Hippocampal formation (tissue), 2 donors: ENCODE data around the gene NXN.
"Not testable (repeated sequence)": the region's sequence is repeated elsewhere in the genome, so short reads cannot be mapped to it uniquely, and the experiment has no call there.

Source experiments
- DNase-seq, 2 donors: peaks; one replicate each; lab custom pipeline; 2025; lab: John Stamatoyannopoulos, UW

The NXN gene

DNA sequence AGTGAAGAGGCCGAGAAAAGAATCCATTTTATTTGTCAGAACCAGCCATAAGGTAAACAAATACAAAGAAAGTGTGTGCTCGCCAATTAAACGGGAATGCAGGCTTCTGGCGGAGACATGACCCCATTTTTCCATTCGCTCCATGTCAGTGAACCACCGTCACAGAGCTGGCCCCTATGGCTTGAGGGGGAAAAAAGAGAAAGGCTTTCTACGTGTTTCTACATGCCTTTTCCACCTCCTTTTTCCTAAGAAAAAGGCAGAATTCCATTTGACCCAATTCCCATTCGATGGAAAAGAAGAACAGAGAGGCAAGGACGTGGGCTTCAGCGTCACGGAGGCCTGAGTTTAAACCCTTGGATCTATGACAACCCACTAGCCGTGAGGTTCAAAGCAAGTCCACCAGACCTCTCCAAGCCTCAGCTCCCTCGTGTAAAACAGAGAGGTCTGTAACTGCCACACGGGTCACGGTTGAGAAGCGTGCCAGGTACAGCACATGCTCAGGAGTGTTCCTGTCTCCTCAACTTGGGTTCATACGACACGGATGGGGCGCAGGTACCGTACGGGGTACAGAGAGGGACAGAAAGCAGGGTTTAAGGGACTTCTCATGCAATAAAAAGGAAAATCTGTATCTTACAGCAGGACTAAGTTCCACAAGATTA is 91.9 kb downstream of the NXN start:
- DNase-seq = no peak

DNA sequence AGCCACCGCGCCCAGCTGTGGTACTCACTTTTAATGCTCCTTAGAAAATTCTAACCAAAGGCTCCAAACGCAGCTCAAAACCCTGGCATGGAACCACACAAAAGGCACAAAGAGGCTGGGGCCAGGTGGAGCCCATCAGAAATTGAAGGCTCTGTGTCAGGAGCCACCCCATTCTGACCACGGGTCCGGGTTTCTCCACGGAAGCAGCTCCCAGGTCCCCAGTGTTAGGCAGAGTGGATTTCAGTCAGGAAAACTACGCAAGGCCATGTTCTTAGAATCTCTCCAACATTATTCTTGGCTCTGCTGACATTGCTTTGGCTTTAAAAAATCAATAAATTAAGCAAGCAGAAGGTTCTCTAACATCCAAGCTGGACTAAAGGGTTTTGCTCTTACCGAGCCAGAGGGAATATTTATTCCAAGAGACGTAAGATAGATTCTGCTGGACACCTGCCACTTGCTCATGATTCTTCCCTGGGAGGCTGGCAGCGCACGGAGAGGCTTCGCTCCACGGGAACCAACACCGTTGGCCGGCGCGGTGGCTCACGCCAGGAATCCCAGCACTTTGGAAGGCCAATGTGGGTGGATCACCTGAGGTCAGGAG is 93.5 kb downstream of the NXN start:
- DNase-seq = no peak

GRCh38 chr17:883586-883962 is 96.0 kb downstream of the NXN start:
- no peak for DNase-seq

- no peak for DNase-seq
These were observed 96.6 kb downstream of the NXN start for GRCh38 chr17:882827-883585.

DNA sequence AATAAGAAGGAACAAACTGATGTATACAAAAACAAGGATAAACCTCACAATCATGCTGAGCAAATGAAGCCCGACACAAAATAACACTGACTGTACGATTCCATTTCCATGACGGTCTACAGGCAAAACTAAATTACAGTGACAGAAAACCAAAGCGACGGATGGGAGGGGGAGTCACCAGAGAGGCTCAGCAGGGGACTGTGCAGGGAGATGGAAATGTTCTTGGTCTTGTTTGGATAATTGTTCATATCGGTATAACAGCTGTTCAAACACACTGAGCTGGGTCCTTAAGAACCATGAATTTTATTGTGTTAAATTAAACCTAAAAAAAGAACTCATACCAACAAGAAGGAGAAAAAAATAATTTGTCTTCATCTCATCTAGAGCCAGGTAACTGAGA is 97.8 kb downstream of the NXN start:
- DNase-seq = no peak

- DNase-seq = no peak
These were observed 98.9 kb downstream of the NXN start for GRCh38 chr17:880443-881269.

- DNase-seq = no peak
These were observed 99.8 kb downstream of the NXN start for GRCh38 chr17:879546-880442.

DNA sequence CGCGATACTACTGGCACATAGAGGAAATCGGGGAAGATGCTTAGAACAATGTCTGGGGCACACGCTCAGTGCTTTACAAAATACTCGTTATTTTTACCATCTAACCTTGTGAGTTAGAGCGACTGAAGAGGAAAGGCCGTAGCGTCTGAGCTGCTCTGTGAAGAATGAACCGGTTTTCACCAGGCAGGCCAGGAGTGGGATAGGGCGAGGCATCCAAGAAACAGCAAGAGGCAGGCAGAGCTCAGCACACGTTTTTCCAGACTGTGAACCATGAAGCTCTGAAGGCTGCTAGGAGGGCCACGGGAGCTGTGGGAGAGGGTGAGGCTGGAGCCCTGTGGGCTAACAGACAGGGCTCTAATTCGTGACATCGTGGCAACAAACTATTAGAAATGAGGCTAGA is 101.9 kb downstream of the NXN start:
- DNase-seq = no peak

DNA sequence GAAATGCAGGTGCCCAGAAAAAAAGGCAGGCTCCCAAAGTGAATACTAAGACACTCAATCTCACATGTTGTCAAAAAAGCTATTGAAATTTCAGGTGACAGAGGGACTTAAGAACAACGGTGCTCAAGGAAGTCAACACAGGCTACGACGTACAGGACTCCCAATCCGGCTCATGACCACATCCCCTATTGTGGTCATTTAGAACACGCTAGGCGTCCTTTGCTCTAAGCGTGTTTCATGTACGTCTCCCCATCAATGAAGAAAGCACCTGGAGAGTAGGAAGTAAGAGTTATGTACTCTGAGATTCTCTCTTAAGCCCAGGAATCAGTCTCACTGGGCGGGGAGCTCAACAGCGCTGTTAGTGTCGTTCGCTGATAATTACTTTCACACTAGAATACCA is 103.3 kb downstream of the NXN start:
- no peak for DNase-seq

- not testable (repeated sequence) for DNase-seq
These were observed 105.0 kb downstream of the NXN start for GRCh38 chr17:874590-874989.

DNA sequence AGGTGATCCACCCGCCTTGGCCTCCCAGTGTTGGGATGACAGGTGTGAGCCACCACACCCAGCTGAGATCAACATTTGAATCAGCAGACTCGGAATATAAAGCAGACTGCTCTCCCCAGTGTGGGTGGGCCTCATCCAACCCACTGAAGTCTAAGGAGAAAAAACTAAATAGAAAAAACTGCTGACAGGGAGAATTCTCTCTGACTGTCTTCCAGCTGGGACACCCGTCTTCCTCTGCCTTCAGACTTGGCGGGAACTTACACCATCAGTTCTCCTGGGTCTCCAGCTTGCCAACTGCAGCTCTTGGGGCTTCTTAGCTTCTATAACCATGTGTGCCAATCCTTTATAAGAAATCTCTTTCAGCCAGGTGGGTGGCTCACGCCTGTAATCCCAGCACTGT is 106.7 kb downstream of the NXN start:
- no peak for DNase-seq

DNA sequence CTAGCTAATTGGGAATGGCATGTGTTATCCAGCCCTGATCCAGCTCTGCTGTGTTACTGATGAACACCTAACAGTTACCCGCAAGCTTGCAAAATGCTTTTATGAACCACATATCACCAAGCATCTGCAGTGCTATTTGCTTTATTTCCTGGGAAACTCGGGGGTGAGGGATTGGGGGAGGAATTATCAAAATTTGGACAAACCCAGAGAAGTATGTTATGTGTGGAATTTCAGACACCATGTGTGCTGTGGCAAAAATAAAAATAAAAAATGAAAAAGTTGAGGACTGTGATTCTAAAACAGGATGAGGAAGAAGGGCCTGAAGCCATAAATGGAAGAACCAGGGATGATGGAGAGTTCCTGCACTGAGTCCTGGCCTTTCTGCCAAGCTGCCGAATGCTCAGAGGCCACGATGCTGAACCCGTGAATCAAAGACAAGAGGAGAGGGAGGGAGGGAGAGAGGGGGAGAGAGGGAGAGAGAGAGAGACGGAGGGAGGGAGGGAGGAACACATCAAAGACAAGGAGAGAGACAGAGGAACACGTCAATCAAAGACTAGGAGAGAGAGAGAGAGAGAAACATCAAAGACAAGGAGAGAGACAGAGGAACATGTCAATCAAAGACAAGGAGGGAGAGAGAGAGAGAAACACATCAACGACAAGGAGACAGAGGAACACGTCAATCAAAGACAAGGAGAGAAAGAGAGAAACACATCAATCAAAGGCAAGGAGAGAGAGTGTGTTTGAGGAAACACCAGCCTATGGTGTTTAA is 107.6 kb downstream of the NXN start:
- no peak for DNase-seq

- no peak for DNase-seq
These were observed 109.7 kb downstream of the NXN start for GRCh38 chr17:869567-870525.

- DNase-seq = no peak
These were observed 110.5 kb downstream of the NXN start for GRCh38 chr17:869086-869485.

DNA sequence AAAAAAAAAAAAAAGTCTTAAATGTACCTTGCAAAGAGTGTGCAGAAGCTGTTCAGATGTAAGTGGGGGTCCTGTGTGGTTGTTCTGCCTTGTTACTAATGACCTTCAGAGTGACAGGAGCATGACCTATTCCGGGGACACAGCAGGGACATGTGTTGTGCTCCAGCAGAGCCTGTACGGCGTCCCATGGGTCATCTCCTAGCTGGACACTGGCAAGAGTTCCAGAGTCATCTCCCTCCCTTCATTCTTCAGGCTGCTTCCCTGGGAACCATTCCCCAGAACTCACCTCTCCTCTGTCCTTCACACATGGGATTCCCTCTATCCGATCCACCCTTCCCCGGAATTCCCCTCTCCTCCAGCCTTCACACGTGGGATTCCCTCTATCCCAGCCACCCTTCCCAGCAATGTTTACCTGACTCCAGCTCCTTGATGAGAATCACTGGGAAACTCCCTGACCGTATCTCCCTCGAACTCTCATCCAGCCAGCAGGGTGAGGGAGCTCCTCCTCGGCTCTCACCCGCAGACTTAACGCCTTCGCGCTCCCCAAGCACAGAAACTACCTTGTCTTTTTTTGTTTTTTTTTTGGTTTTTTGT is 111.6 kb downstream of the NXN start:
- no peak for DNase-seq

GRCh38 chr17:867238-867637 is 112.3 kb downstream of the NXN start:
- not testable (repeated sequence) for DNase-seq

GRCh38 chr17:866568-867103 is 112.9 kb downstream of the NXN start:
- DNase-seq = no peak

DNA sequence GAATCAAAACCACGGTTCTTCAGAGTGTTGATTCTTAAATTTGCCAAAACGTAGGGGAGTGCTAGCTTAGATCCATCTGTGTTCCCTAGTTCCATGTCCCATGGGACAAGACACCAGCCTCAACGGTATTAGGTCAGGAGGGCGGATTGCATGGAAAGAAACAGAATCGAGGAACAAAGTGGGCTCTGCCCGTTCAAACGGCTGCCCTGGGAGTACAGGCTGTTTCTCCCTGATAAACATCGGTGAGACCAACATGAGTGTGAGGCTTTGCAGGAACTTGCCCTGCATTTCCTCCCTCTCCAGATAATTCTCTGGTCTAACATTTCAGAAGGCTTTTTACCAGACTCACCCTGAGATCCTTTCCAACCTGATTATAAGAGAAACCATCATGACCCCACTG is 115.3 kb downstream of the NXN start:
- DNase-seq = no peak

GRCh38 chr17:863880-864279 is 115.7 kb downstream of the NXN start:
- no peak for DNase-seq
